Chondrocyte (in vitro differentiated cells): ENCODE measurements around the gene PHOX2A. TPM values are rescaled to one million over a fixed set of nuclear protein-coding genes. Genes with fewer than 3 reads are reported as not detected.
A peak's percentile ranks its signal among the peaks of the same experiment; 100 is the strongest.

Source experiments
- DNase-seq: peaks from one replicate; pipeline ENCODE4 v3.0.0; 2021; ENCODE audit warnings: mixed read lengths, low spot score
- H3K27ac Mint-ChIP-seq: one replicate; pipeline ENCODE4 v1.8.0; 2021; ENCODE audit warnings: mild to moderate bottlenecking, moderate library complexity, mixed read lengths; ENCODE audit not compliant: unreplicated experiment
- H3K27me3 Mint-ChIP-seq: 2 replicates; pipeline ENCODE4 v1.8.0; 2021; ENCODE audit warnings: low read depth, mixed read lengths
- H3K36me3 Mint-ChIP-seq: 2 replicates; pipeline ENCODE4 v1.8.0; 2021; ENCODE audit warnings: low read depth, mixed read lengths
- H3K4me1 Mint-ChIP-seq: 2 replicates; pipeline ENCODE4 v1.8.0; 2021; ENCODE audit warnings: low read depth, mild to moderate bottlenecking, mixed read lengths
- H3K4me3 Mint-ChIP-seq: one replicate; pipeline ENCODE4 v1.8.0; 2021; ENCODE audit warnings: mild to moderate bottlenecking, moderate library complexity, mixed read lengths; ENCODE audit not compliant: unreplicated experiment
- H3K9me3 Mint-ChIP-seq: 2 replicates; pipeline ENCODE4 v1.8.0; 2021; ENCODE audit warnings: low read depth, mixed read lengths
- total RNA-seq: library from RNA; stranded (reverse); gene quantifications from 3 replicates; pipeline ENCODE4 v1.2.1, GENCODE V29; 2021
- TF ChIP-seq, protein P1 (sequence below): fragments of 200-600 bp; sonication (generic); IDR thresholded peaks from 2 replicates; pipeline ENCODE4 v1.5.0; 2021; ENCODE audit warnings: antibody characterized with exemption, mild to moderate bottlenecking, moderate library complexity

The PHOX2A gene
- total RNA-seq, 1 donor from 2014 or later, result not detected

DNA sequence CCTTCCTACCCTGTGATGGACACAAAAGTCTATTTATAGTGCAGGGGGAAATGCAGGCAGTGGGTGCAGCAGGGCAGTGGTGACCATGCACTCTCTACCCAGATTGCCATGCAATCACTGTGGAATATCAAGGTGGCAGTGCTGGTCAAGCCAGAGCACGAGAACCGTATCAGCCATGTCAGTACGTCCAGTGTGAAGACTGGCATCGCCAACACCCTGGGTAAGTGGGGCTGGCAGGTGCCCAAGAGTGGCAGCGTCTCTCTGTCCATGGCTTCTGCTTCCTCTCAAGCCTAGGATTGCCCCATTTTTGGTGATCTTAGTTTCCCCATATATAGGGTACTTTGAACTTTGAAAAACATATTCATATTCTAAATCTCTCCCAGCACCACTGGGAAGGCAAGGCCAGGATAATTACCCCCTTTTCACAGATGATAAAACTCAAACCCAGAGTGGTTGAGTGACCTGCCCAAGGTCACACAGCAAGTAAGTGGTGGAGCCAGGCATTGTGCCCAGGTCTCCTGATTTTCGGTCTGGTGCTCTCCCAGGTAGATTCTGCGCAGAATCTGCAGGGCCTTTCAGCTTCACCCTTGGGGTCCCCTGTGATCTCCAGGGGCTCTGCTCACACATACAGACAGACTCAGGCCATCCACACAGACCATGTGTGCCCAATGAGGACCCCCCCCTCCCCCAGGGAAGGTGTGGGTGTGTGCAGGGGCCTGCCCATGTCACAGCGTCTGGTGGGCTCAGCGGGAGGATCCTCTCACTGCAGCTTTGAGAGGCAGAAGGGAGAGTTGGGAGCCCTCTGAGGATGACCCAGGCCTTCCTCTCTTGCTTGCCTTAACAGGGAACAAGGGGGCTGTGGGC is 12.3 kb downstream of the PHOX2A start:
- peaks cover 19% of the 10 kb centered on the region for H3K4me1 Mint-ChIP-seq
- peak; percentile 80 for DNase-seq

DNA sequence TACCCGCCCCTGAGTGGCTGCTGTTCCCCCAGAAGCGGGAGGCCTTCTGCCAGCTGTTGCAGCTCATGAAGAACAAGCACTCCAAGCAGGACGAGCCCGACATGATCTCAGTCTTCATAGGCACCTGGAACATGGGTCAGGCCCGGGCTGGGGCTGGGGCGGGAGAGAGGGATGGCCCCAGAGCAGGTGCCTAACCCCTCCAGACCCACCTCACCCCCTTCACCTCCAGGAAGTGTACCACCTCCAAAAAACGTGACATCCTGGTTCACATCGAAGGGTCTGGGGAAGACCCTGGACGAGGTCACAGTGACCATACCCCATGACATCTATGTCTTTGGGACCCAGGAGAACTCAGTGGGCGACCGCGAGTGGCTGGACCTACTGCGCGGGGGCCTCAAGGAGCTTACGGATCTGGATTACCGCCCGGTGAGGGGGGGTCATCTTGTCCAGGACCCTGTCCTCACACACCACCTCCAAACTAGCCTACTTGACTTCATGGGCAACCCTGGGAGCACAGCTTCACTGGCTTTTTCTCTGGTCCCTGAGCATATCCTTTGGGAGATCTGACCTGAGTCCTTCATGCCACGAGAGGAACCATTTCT is 13.1 kb downstream of the PHOX2A start:
- TF ChIP-seq, protein P1, sequence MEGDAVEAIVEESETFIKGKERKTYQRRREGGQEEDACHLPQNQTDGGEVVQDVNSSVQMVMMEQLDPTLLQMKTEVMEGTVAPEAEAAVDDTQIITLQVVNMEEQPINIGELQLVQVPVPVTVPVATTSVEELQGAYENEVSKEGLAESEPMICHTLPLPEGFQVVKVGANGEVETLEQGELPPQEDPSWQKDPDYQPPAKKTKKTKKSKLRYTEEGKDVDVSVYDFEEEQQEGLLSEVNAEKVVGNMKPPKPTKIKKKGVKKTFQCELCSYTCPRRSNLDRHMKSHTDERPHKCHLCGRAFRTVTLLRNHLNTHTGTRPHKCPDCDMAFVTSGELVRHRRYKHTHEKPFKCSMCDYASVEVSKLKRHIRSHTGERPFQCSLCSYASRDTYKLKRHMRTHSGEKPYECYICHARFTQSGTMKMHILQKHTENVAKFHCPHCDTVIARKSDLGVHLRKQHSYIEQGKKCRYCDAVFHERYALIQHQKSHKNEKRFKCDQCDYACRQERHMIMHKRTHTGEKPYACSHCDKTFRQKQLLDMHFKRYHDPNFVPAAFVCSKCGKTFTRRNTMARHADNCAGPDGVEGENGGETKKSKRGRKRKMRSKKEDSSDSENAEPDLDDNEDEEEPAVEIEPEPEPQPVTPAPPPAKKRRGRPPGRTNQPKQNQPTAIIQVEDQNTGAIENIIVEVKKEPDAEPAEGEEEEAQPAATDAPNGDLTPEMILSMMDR, result no peak
- peaks cover 47% of the 10 kb centered on the region for H3K36me3 Mint-ChIP-seq

More for the DNA sequence above, 12.3 kb downstream of the PHOX2A start:
- no peaks in the 10 kb centered on the region for H3K27me3 Mint-ChIP-seq
- no peak overlapping the region for H3K27ac Mint-ChIP-seq
- TF ChIP-seq, protein P1, result no peak
- H3K9me3 Mint-ChIP-seq, result no peaks in the 10 kb centered on the region
- H3K36me3 Mint-ChIP-seq, result peaks cover 49% of the 10 kb centered on the region
- H3K4me3 Mint-ChIP-seq, result no peak overlapping the region

DNA sequence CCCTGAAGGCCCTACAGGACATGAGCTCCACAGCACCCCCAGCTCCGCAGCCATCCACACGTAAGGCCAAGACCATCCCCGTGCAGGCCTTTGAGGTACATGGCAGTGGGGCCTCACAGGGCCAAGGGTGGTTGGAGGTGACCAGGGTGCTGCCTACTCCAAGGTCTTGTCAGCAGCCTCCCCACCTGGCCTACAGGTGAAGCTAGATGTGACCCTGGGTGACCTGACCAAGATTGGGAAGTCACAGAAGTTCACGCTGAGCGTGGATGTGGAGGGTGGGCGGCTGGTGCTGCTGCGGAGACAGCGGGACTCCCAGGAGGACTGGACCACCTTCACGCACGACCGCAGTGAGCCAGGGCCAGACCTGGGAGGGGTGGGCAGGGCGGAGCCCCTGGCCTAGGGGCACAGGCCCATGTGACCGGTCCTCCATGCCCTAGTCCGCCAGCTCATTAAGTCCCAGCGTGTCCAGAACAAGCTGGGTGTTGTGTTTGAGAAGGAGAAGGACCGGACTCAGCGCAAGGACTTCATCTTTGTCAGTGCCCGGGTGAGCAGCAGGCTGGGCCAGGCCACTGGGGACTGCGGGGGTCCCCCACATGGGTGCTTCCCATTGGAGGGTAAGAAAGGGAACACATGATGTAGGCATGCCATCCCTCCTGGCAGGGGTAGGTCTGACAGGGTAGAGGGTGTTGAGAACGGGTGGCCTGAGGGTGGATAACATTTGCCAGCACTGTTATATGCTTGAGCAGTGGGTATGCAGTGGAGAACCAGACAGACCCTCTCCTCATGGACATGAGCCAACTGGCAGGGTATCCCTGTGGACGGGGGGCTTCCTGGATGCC is 13.8 kb downstream of the PHOX2A start:
- no peaks in the 10 kb centered on the region for H3K9me3 Mint-ChIP-seq
- peaks cover 49% of the 10 kb centered on the region for H3K36me3 Mint-ChIP-seq
- H3K27me3 Mint-ChIP-seq, result no peaks in the 10 kb centered on the region
- peaks cover 33% of the 10 kb centered on the region for H3K4me1 Mint-ChIP-seq
- no peak overlapping the region for H3K4me3 Mint-ChIP-seq
- TF ChIP-seq, protein P1, result no peak
- no peak overlapping the region for H3K27ac Mint-ChIP-seq
- peak; percentile 83 for DNase-seq

More for the DNA sequence above, 13.1 kb downstream of the PHOX2A start:
- peak; percentile 76 for DNase-seq
- no peaks in the 10 kb centered on the region for H3K9me3 Mint-ChIP-seq
- no peak overlapping the region for H3K27ac Mint-ChIP-seq
- peaks cover 26% of the 10 kb centered on the region for H3K4me1 Mint-ChIP-seq
- no peaks in the 10 kb centered on the region for H3K27me3 Mint-ChIP-seq
- no peak overlapping the region for H3K4me3 Mint-ChIP-seq

DNA sequence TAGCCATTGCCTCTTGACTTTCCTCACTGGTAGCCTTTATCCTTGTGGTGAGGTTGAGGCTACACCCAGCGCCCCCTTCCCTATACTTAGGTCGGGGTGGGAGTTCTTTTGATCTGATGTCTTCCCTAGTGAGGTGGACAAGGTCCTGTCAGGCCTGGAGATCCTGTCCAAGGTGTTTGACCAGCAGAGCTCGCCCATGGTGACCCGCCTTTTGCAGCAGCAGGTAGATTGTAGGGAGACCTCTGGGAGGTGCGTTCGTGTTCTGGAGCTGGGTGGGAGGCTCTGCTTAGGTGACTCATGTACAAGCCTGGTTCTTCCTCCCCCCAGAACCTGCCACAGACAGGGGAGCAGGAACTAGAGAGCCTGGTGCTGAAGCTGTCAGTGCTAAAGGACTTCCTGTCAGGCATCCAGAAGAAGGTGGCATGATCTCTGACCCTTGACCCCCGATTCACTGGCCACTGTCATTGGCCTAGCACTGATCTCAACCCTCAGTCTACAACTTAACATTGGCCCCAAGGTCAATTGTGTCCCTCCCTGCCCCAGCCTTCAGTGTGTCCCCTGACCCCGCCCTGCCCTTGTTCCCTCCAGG is 14.5 kb downstream of the PHOX2A start:
- no peaks in the 10 kb centered on the region for H3K9me3 Mint-ChIP-seq
- no peak overlapping the region for H3K4me3 Mint-ChIP-seq
- no peak for DNase-seq
- H3K27me3 Mint-ChIP-seq, result no peaks in the 10 kb centered on the region
- H3K36me3 Mint-ChIP-seq, result peaks cover 45% of the 10 kb centered on the region
- no peak overlapping the region for H3K27ac Mint-ChIP-seq
- H3K4me1 Mint-ChIP-seq, result peaks cover 34% of the 10 kb centered on the region
- TF ChIP-seq, protein P1, result no peak
